ENCODE results near the gene ANKRD13A. TPM values are rescaled to one million over a fixed set of nuclear protein-coding genes. Genes with fewer than 3 reads are reported as not detected.
A peak's percentile ranks its signal among the peaks of the same experiment; 100 is the strongest.

Gene ANKRD13A
- total RNA-seq, 1 donor from 2014 or later: 37.6 TPM

DNA sequence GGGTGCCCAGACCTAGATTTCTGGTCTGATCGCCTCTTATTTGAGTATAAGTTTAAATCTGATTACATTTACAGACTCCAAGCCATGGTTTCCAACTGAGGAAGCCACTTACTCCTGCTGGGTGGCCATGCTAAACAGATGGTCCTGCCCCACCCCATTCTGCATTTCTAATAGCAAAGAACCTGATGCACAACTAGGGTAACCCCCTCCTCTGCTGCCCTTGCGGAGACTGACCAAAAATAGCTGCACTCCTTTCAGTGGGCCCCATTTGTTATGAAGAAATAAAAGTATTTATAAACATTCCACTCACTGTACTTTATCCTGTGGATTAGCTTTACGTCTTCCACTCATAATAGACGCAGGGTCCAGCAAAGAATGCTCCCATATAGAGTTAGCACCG, 9.8 kb upstream of the ANKRD13A start:
- no peak for DNase-seq (ENCODE audit: low spot score)
- H3K4me1 Mint-ChIP-seq (ENCODE audit: low read depth): peaks cover 14% of the 10 kb centered on the region
- TF ChIP-seq CTCF (IDR thresholded peaks at IDR 0.05): no peak
- no peaks in the 10 kb centered on the region for H3K9me3 Mint-ChIP-seq (ENCODE audit: low read depth)
- H3K27me3 Mint-ChIP-seq (ENCODE audit: low read depth): no peaks in the 10 kb centered on the region
- H3K27ac Mint-ChIP-seq (ENCODE audit: unreplicated experiment): no peak overlapping the region
- peaks cover 14% of the 10 kb centered on the region for H3K36me3 Mint-ChIP-seq (ENCODE audit: low read depth)
- no peak overlapping the region for H3K4me3 Mint-ChIP-seq (ENCODE audit: unreplicated experiment)

- Mint-ChIP-seq H3K4me1 (ENCODE audit: low read depth) (peaks cover 30% of the 10 kb centered on the region), H3K4me3 (ENCODE audit: unreplicated experiment) (no peak overlapping the region)
Measured at GRCh38 chr12:109991586-109991985, 7.6 kb upstream of the ANKRD13A start.

DNA sequence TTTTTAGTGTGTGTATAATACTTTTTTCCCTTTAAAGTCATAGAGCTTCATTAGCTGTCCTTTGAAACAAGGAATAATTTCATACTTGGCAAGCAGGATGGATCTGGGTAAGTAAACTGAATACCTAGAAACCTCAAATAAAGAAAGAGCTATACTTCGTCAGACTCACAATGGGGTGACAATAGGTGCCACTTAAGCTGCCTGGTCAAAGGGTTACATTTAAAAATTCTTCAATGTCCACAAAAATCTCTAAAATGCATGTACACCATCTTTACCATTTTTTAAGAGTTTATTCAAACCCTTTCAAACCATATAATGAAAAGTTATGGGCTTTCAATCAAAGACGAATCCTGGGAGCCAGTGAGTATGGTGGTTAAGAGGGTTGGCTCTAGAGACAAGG, 6.1 kb upstream of the ANKRD13A start:
- Mint-ChIP-seq H3K4me3 (ENCODE audit: unreplicated experiment) (no peak overlapping the region), H3K9me3 (ENCODE audit: low read depth) (no peaks in the 10 kb centered on the region), H3K27ac (ENCODE audit: unreplicated experiment) (no peak overlapping the region), H3K4me1 (ENCODE audit: low read depth) (peaks cover 37% of the 10 kb centered on the region), H3K36me3 (ENCODE audit: low read depth) (peaks cover 6% of the 10 kb centered on the region), H3K27me3 (ENCODE audit: low read depth) (no peaks in the 10 kb centered on the region)
- no peak for DNase-seq (ENCODE audit: low spot score)
- no peak for TF ChIP-seq CTCF (IDR thresholded peaks at IDR 0.05)

More at GRCh38 chr12:109991586-109991985, 7.6 kb upstream of the ANKRD13A start:
- peaks cover 9% of the 10 kb centered on the region for H3K36me3 Mint-ChIP-seq (ENCODE audit: low read depth)
- no peak for DNase-seq (ENCODE audit: low spot score)
- H3K27ac Mint-ChIP-seq (ENCODE audit: unreplicated experiment): no peak overlapping the region
- no peak for TF ChIP-seq CTCF (IDR thresholded peaks at IDR 0.05)
- no peaks in the 10 kb centered on the region for H3K9me3 Mint-ChIP-seq (ENCODE audit: low read depth)
- no peaks in the 10 kb centered on the region for H3K27me3 Mint-ChIP-seq (ENCODE audit: low read depth)

DNA sequence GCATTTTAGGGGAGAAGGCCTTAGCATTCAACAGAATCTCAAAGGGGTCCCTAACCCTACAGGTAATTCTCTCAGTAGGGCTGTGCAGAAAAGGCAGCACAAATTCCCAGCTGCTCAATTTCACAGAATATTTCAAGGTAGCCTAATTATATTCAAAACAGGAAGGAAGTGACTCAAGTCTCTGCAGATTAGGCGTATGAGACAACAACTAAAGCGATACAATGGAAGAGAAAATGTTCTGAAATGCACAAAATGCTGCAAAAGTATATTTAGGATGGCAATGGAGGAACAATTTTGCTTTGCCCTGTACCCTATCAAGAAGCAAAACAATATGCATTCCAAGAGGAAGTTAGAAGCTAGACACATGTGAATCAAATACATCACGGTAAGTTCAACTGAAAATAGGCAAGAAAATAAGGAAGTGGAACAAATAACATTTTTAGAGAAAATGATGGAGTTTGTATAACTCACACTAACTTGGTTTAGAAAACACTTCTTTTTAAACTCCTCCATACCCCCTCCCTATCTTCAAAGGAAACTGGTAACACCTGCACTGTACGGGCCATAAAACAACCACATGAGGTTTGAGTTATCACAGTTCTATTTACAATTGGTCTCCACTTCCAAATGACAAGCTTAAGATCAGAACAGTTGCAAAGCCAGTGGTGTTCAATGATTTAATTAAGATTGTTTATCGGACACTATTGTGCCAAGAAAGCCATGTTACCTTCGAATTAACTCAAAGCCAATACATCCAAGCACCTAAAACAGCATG, 4.6 kb upstream of the ANKRD13A start:
- no peak for TF ChIP-seq CTCF (IDR thresholded peaks at IDR 0.05)
- Mint-ChIP-seq H3K9me3 (ENCODE audit: low read depth) (no peaks in the 10 kb centered on the region), H3K4me3 (ENCODE audit: unreplicated experiment) (peak overlapping the region; percentile 87), H3K27ac (ENCODE audit: unreplicated experiment) (no peak overlapping the region), H3K27me3 (ENCODE audit: low read depth) (no peaks in the 10 kb centered on the region), H3K36me3 (ENCODE audit: low read depth) (peaks cover 1% of the 10 kb centered on the region), H3K4me1 (ENCODE audit: low read depth) (peaks cover 42% of the 10 kb centered on the region)
- DNase-seq (ENCODE audit: low spot score): no peak

GRCh38 chr12:109995361-109995685, 3.9 kb upstream of the ANKRD13A start:
- Mint-ChIP-seq H3K4me1 (ENCODE audit: low read depth) (peaks cover 46% of the 10 kb centered on the region), H3K4me3 (ENCODE audit: unreplicated experiment) (peak overlapping the region; percentile 87), H3K36me3 (ENCODE audit: low read depth) (peaks cover 3% of the 10 kb centered on the region), H3K27ac (ENCODE audit: unreplicated experiment) (peak overlapping the region; percentile 75), H3K9me3 (ENCODE audit: low read depth) (no peaks in the 10 kb centered on the region), H3K27me3 (ENCODE audit: low read depth) (no peaks in the 10 kb centered on the region)
- no peak for DNase-seq (ENCODE audit: low spot score)
- TF ChIP-seq CTCF (IDR thresholded peaks at IDR 0.05): no peak
